Smooth muscle cell (in vitro differentiated cells): ENCODE measurements around the gene ZNF492. TPM values are rescaled to one million over a fixed set of nuclear protein-coding genes. Genes with fewer than 3 reads are reported as not detected.

Source experiments
- DNase-seq: peaks from one replicate; lab custom pipeline; 2025; ENCODE audit not compliant: unreplicated experiment; lab: John Stamatoyannopoulos, UW
- H2AFZ ChIP-seq: fragments of 200-600 bp; sonication (generic); 2 replicates; pipeline ENCODE4 v1.6.0; 2016; ENCODE audit warnings: antibody characterized with exemption, low read depth, mild to moderate bottlenecking
- H3F3A ChIP-seq: fragments of 200-600 bp; sonication (generic); 2 replicates; pipeline ENCODE4 v1.6.0; 2017; ENCODE audit warnings: antibody characterized with exemption, low read depth
- H3K27ac ChIP-seq: fragments of 200-600 bp; sonication (generic); 2 replicates; pipeline ENCODE4 v1.5.1; 2016; ENCODE audit warnings: low read depth, mild to moderate bottlenecking
- H3K27me3 ChIP-seq: fragments of 200-600 bp; sonication (generic); 2 replicates; pipeline ENCODE4 v1.6.1; 2016; ENCODE audit warnings: low read depth, mild to moderate bottlenecking
- H3K36me3 ChIP-seq: fragments of 200-600 bp; sonication (generic); 2 replicates; pipeline ENCODE4 v1.5.1; 2016; ENCODE audit warnings: low read depth
- H3K4me1 ChIP-seq: fragments of 200-600 bp; sonication (generic); 2 replicates; pipeline ENCODE4 v1.5.1; 2016; ENCODE audit warnings: low read depth
- H3K4me2 ChIP-seq: fragments of 200-600 bp; sonication (generic); 2 replicates; pipeline ENCODE4 v1.6.0; 2016; ENCODE audit warnings: mild to moderate bottlenecking
- H3K4me3 ChIP-seq: fragments of 200-600 bp; sonication (generic); 2 replicates; pipeline ENCODE4 v1.5.1; 2016; ENCODE audit warnings: mild to moderate bottlenecking
- H3K79me2 ChIP-seq: fragments of 200-600 bp; sonication (generic); 2 replicates; pipeline ENCODE4 v1.6.0; 2016; ENCODE audit warnings: low read depth, mild to moderate bottlenecking
- H3K9ac ChIP-seq: fragments of 200-600 bp; sonication (generic); 2 replicates; pipeline ENCODE4 v1.6.0; 2016; ENCODE audit warnings: low read depth
- H3K9me3 ChIP-seq: fragments of 200-600 bp; sonication (generic); replicated peaks from 2 replicates; pipeline ENCODE4 v1.5.1; 2016; ENCODE audit warnings: low read depth
- H4K20me1 ChIP-seq: fragments of 200-600 bp; sonication (generic); 2 replicates; pipeline ENCODE4 v1.6.0; 2016; ENCODE audit warnings: low read depth
- CTCF ChIP-seq: fragments of 200-600 bp; sonication (generic); IDR thresholded peaks from 2 replicates; pipeline ENCODE4 v1.5.1; 2017; ENCODE audit warnings: borderline replicate concordance, mild to moderate bottlenecking, antibody characterized with exemption; ENCODE audit not compliant: insufficient read depth, poor library complexity, severe bottlenecking
- WGBS: methylation state at CpG from one replicate; pipeline ENCODE4 v1.1.7; 2016; ENCODE audit warnings: low lambda C conversion rate; 5-methylcytosine and 5-hydroxymethylcytosine counted together
- polyA plus RNA-seq: library from polyadenylated mRNA; unstranded; fragments of >200 nt; fragmentation: Nextera tagmentation; extraction: Ambion mirVana; gene quantifications from 2 replicates; pipeline ENCODE4 v1.2.1, GENCODE V29; 2016
- total RNA-seq: library from RNA; depleted of rRNA; stranded (reverse); fragments of >200 nt; gene quantifications from 2 replicates; pipeline ENCODE4 v1.2.3, GENCODE V29; 2014

ZNF492 gene
- total and polyA plus RNA-seq, 2 experiments from 2014 or later = not detected

GRCh38 chr19:22604571-22605274, 29.4 kb upstream of the ZNF492 start:
- H3K36me3 ChIP-seq = no peaks in the 10 kb centered on the region
- no peaks in the 10 kb centered on the region for H4K20me1 ChIP-seq
- H3K4me2 ChIP-seq = no peak overlapping the region
- 69% methylated on average over 10 of the region's 10 CpGs for WGBS
- no peak for TF ChIP-seq CTCF
- no peaks in the 10 kb centered on the region for H3F3A ChIP-seq
- no peak overlapping the region for H3K9ac ChIP-seq
- no peaks in the 10 kb centered on the region for H3K9me3 ChIP-seq
- H3K27me3 ChIP-seq = no peaks in the 10 kb centered on the region
- H3K4me3 ChIP-seq = no peak overlapping the region
- H3K27ac ChIP-seq = no peak overlapping the region
- no peak overlapping the region for H2AFZ ChIP-seq
- no peaks in the 10 kb centered on the region for H3K4me1 ChIP-seq
- no peak for DNase-seq
- H3K79me2 ChIP-seq = no peaks in the 10 kb centered on the region

GRCh38 chr19:22605275-22606211, 28.6 kb upstream of the ZNF492 start:
- TF ChIP-seq CTCF = no peak
- Histone ChIP-seq H3K9ac (no peak overlapping the region), H2AFZ (no peak overlapping the region), H3K4me1 (no peaks in the 10 kb centered on the region), H3F3A (no peaks in the 10 kb centered on the region), H3K79me2 (no peaks in the 10 kb centered on the region), H3K27ac (no peak overlapping the region), H3K9me3 (no peaks in the 10 kb centered on the region), H3K36me3 (no peaks in the 10 kb centered on the region), H3K27me3 (no peaks in the 10 kb centered on the region), H4K20me1 (no peaks in the 10 kb centered on the region), H3K4me2 (no peak overlapping the region), H3K4me3 (no peak overlapping the region)
- 75% methylated on average over 12 of the region's 12 CpGs for WGBS
- DNase-seq = no peak

- no peak overlapping the region for H2AFZ ChIP-seq
- no peaks in the 10 kb centered on the region for H3K27me3 ChIP-seq
- no peak overlapping the region for H3K4me2 ChIP-seq
- no peaks in the 10 kb centered on the region for H3K79me2 ChIP-seq
- no peaks in the 10 kb centered on the region for H3K9me3 ChIP-seq
- no peaks in the 10 kb centered on the region for H3K4me1 ChIP-seq
- no peaks in the 10 kb centered on the region for H4K20me1 ChIP-seq
- no peak for DNase-seq
- no peak overlapping the region for H3K9ac ChIP-seq
- no peak overlapping the region for H3K4me3 ChIP-seq
- 36% methylated on average over 2 of the region's 2 CpGs for WGBS
- no peaks in the 10 kb centered on the region for H3F3A ChIP-seq
- no peak overlapping the region for H3K27ac ChIP-seq
- no peak for TF ChIP-seq CTCF
- no peaks in the 10 kb centered on the region for H3K36me3 ChIP-seq
Measured at GRCh38 chr19:22606212-22606553, 27.9 kb upstream of the ZNF492 start.
